Small intestine (tissue), 7 donors: ENCODE data around the gene CLIP4. TPM values are rescaled to one million over a fixed set of nuclear protein-coding genes. Genes with fewer than 3 reads are reported as not detected.
A peak's percentile ranks its signal among the peaks of the same experiment; 100 is the strongest.

Experiments used
- DNase-seq, 2 donors: peaks; one replicate each; pipeline versions ENCODE4 v3.0.0 to v3.0.0-alpha.2; 2013
- FAIRE-seq: peaks from 2 replicates; lab custom pipeline; 2012; peaks lifted over from hg19 to GRCh38; lab: Jason Lieb, UNC
- H3K27ac ChIP-seq, 3 donors: one replicate each; pipeline ENCODE4 v1.5.1; 2013; ENCODE audit warnings: low read length in 2 of 3, mild to moderate bottlenecking in 2 of 3, control low read depth in 1 of 3, inconsistent platforms in 1 of 3, low read depth in 1 of 3, moderate library complexity in 1 of 3
- H3K27me3 ChIP-seq, 3 donors: one replicate each; pipeline ENCODE4 v1.6.1; 2013; ENCODE audit warnings: low read length in 3 of 3, inconsistent platforms in 1 of 3; ENCODE audit not compliant: control insufficient read depth in 3 of 3, insufficient read depth in 3 of 3
- H3K36me3 ChIP-seq, 3 donors: one replicate each; pipeline ENCODE4 v1.6.1; 2013; ENCODE audit warnings: low read length in 3 of 3, inconsistent platforms in 1 of 3, low read depth in 1 of 3, mild to moderate bottlenecking in 1 of 3, moderate library complexity in 1 of 3; ENCODE audit not compliant: control insufficient read depth in 3 of 3, insufficient read depth in 2 of 3
- H3K4me1 ChIP-seq, 3 donors: one replicate each; pipeline ENCODE4 v1.6.1; 2013; ENCODE audit warnings: low read length in 2 of 3, inconsistent platforms in 1 of 3, low read depth in 1 of 3, mild to moderate bottlenecking in 1 of 3, moderate library complexity in 1 of 3; ENCODE audit not compliant: control insufficient read depth in 3 of 3, insufficient read depth in 2 of 3
- H3K4me3 ChIP-seq, 3 donors: one replicate each; pipeline ENCODE4 v1.5.1; 2013; ENCODE audit warnings: low read length in 3 of 3, control low read depth in 1 of 3, inconsistent platforms in 1 of 3, low read depth in 1 of 3, mild to moderate bottlenecking in 1 of 3, moderate library complexity in 1 of 3
- H3K9me3 ChIP-seq, 2 donors: one replicate each; pipeline ENCODE4 v1.6.1; 2013; ENCODE audit warnings: low read depth in 1 of 2, low read length in 1 of 2; ENCODE audit not compliant: control insufficient read depth in 2 of 2, insufficient read depth in 1 of 2
- WGBS, 3 donors: extraction: QIAGEN DNeasy Blood & Tissue Kit; methylation state at CpG; one replicate each; pipeline ENCODE4 v1.1.7; 2013; 5-methylcytosine and 5-hydroxymethylcytosine counted together
- polyA plus RNA-seq, 4 donors: library from polyadenylated mRNA; stranded (reverse) in 3 of 4; unstranded in 1 of 4; fragments of 200-250 nt in 3 of 4; fragments of 120-200 nt in 1 of 4; gene quantifications; one replicate each; pipeline versions ENCODE4 v1.2.1 to v1.2.3, GENCODE V29; 2013
- donor health status: healthy with polysubstance abuse.
- donor health status: control.
- donor health status: control.
- donor health status: Bipolar disorder and iron deficiency.
- donor health status: healthy.

Gene CLIP4
- polyA plus RNA-seq, 4 donors = 0.52 to 5.8 (median 1.1) TPM

GRCh38 chr2:29192526-29192925 is 77.3 kb downstream of the CLIP4 start:
- Histone ChIP-seq H3K27me3 (no peaks in the 10 kb centered on the region), H3K4me1 (no peaks in the 10 kb centered on the region), H3K9me3 (peaks cover 0 to 2% of the 10 kb centered on the region in 2 donors), H3K27ac (no peak overlapping the region), H3K36me3 (no peaks in the 10 kb centered on the region), H3K4me3 (no peak overlapping the region)
- no peak for DNase-seq
- no peak for FAIRE-seq
- WGBS, 3 donors = 77 to 82% (median 80%) methylated on average over 3 of the region's 3 CpGs

- Histone ChIP-seq H3K4me3 (no peak overlapping the region), H3K27me3 (no peaks in the 10 kb centered on the region), H3K4me1 (no peaks in the 10 kb centered on the region), H3K27ac (no peak overlapping the region), H3K36me3 (no peaks in the 10 kb centered on the region), H3K9me3 (no peaks in the 10 kb centered on the region)
- DNase-seq (no peak), FAIRE-seq (no peak)
- 88 to 91% (median 89%) methylated on average over 12 of the region's 12 CpGs for WGBS, 3 donors
These were observed 77.9 kb downstream of the CLIP4 start for GRCh38 chr2:29193111-29193510.

GRCh38 chr2:29193681-29194080 is 78.5 kb downstream of the CLIP4 start:
- H3K36me3 ChIP-seq = no peaks in the 10 kb centered on the region
- DNase-seq = no peak
- FAIRE-seq = no peak
- H3K27me3 ChIP-seq = no peaks in the 10 kb centered on the region
- 74 to 92% (median 92%) methylated on average over 7 of the region's 7 CpGs for WGBS, 3 donors
- no peak overlapping the region for H3K27ac ChIP-seq
- H3K9me3 ChIP-seq = no peaks in the 10 kb centered on the region
- H3K4me3 ChIP-seq = no peak overlapping the region
- H3K4me1 ChIP-seq = no peaks in the 10 kb centered on the region

- no peak for FAIRE-seq
- no peak for DNase-seq
These were observed 80.6 kb downstream of the CLIP4 start for GRCh38 chr2:29195796-29196195.

GRCh38 chr2:29196792-29197788 is 81.9 kb downstream of the CLIP4 start:
- no peaks in the 10 kb centered on the region for H3K4me1 ChIP-seq
- H3K9me3 ChIP-seq = no peaks in the 10 kb centered on the region
- H3K36me3 ChIP-seq = no peaks in the 10 kb centered on the region
- 31 to 33% (median 32%) methylated on average over 14 of the region's 14 CpGs for whole genome bisulfite sequencing, 3 donors
- DNase-seq (peak; percentile 69 to 75), FAIRE-seq (no peak)
- peaks cover 0 to 4% (median 0%) of the 10 kb centered on the region in 3 donors for H3K27me3 ChIP-seq
- no peak overlapping the region for H3K4me3 ChIP-seq
- H3K27ac ChIP-seq = no peak overlapping the region

More at GRCh38 chr2:29195796-29196195, 80.6 kb downstream of the CLIP4 start:
- Histone ChIP-seq H3K27ac (no peak overlapping the region), H3K9me3 (no peaks in the 10 kb centered on the region), H3K4me1 (no peaks in the 10 kb centered on the region), H3K4me3 (no peak overlapping the region), H3K27me3 (no peaks in the 10 kb centered on the region), H3K36me3 (no peaks in the 10 kb centered on the region)
- 77 to 86% (median 82%) methylated on average over 8 of the region's 8 CpGs for WGBS, 3 donors

- Histone ChIP-seq H3K9me3 (no peaks in the 10 kb centered on the region), H3K27me3 (peaks cover 0 to 6% (median 2%) of the 10 kb centered on the region in 3 donors), H3K36me3 (no peaks in the 10 kb centered on the region), H3K4me3 (no peak overlapping the region), H3K4me1 (no peaks in the 10 kb centered on the region), H3K27ac (no peak overlapping the region)
- FAIRE-seq = no peak
- WGBS, 3 donors = 32 to 43% (median 42%) methylated on average over 5 of the region's 5 CpGs
- DNase-seq = no peak
These were observed 86.8 kb downstream of the CLIP4 start for GRCh38 chr2:29201979-29202378.

- Histone ChIP-seq H3K27ac (no peak overlapping the region), H3K27me3 (peaks cover 0 to 8% (median 2%) of the 10 kb centered on the region in 3 donors), H3K4me3 (no peak overlapping the region), H3K4me1 (no peaks in the 10 kb centered on the region), H3K9me3 (no peaks in the 10 kb centered on the region), H3K36me3 (no peaks in the 10 kb centered on the region)
- WGBS, 3 donors = 78 to 81% (median 79%) methylated on average over 5 of the region's 5 CpGs
- DNase-seq = no peak
- no peak for FAIRE-seq
These were observed 87.7 kb downstream of the CLIP4 start for GRCh38 chr2:29202819-29203495.

GRCh38 chr2:29206941-29207340 is 91.7 kb downstream of the CLIP4 start:
- no peak overlapping the region for H3K4me3 ChIP-seq

More at GRCh38 chr2:29206941-29207340, 91.7 kb downstream of the CLIP4 start:
- DNase-seq (no peak), FAIRE-seq (no peak)
- 61 to 68% (median 63%) methylated on average over 5 of the region's 5 CpGs for WGBS, 3 donors
- Histone ChIP-seq H3K27me3 (peaks cover 0 to 6% (median 2%) of the 10 kb centered on the region in 3 donors), H3K27ac (no peak overlapping the region), H3K9me3 (no peaks in the 10 kb centered on the region), H3K4me1 (no peaks in the 10 kb centered on the region), H3K36me3 (no peaks in the 10 kb centered on the region)
